ENCODE results near the gene SERGEF. TPM values are rescaled to one million over a fixed set of nuclear protein-coding genes. Genes with fewer than 3 reads are reported as not detected.

SERGEF gene
- total and polyA plus RNA-seq, 8 donors: 16.2 to 26.1 (median 19.7) TPM

GRCh38 chr11:17763244-17763643 lies 249.6 kb downstream of the SERGEF start:
- Histone ChIP-seq H3K27ac (no peak overlapping the region), H3K27me3 (no peaks in the 10 kb centered on the region), H3K4me3 (no peak overlapping the region), H3K36me3 (no peaks in the 10 kb centered on the region), H3K9me3 (peaks cover 0 to 4% of the 10 kb centered on the region in 2 donors), H3K4me1 (no peaks in the 10 kb centered on the region)
- ATAC-seq: no peak
- DNase-seq: peak in 1 of 4 donors; percentile 41
- intact Hi-C loops (cut with DNase I): loop anchor here in 1 of 2 donors (10.0 kb wide), 1 partner anchor 212 kb away; no protein-coding TSS in a partner anchor
- TF ChIP-seq CTCF (IDR thresholded peaks at IDR 0.05): no peak

GRCh38 chr11:17762309-17762974 lies 250.4 kb downstream of the SERGEF start:
- H3K4me3 ChIP-seq: no peak overlapping the region
- intact Hi-C loops (cut with DNase I): loop anchor here in 1 of 2 donors (10.0 kb wide), 1 partner anchor 212 kb away; no protein-coding TSS in a partner anchor
- H3K27ac ChIP-seq: no peak overlapping the region
- no peaks in the 10 kb centered on the region for H3K4me1 ChIP-seq
- DNase-seq: peak in 1 of 4 donors; percentile 31
- no peaks in the 10 kb centered on the region for H3K36me3 ChIP-seq
- ATAC-seq: no peak
- TF ChIP-seq CTCF (IDR thresholded peaks at IDR 0.05): no peak
- no peaks in the 10 kb centered on the region for H3K27me3 ChIP-seq
- H3K9me3 ChIP-seq: peaks cover 0 to 4% of the 10 kb centered on the region in 2 donors

GRCh38 chr11:17760102-17761029 lies 252.5 kb downstream of the SERGEF start:
- Histone ChIP-seq H3K4me3 (no peak overlapping the region), H3K4me1 (no peaks in the 10 kb centered on the region), H3K36me3 (no peaks in the 10 kb centered on the region), H3K27ac (no peak overlapping the region), H3K9me3 (peaks cover 0 to 4% of the 10 kb centered on the region in 2 donors), H3K27me3 (no peaks in the 10 kb centered on the region)
- intact Hi-C loops (cut with DNase I): loop anchor here in 1 of 2 donors (10.0 kb wide), 1 partner anchor 214 kb away; no protein-coding TSS in a partner anchor
- ATAC-seq (peak; percentile 85), DNase-seq (peak in 2 of 4 donors; percentile 28 to 46)
- peak; percentile 23 to 33 for TF ChIP-seq CTCF (IDR thresholded peaks at IDR 0.05)

GRCh38 chr11:17755891-17756290 lies 257.0 kb downstream of the SERGEF start:
- no peak overlapping the region for H3K4me3 ChIP-seq
- H3K27ac ChIP-seq: no peak overlapping the region
- DNase-seq (no peak), ATAC-seq (no peak)
- intact Hi-C loops (cut with DNase I): no loop called here
- no peaks in the 10 kb centered on the region for H3K4me1 ChIP-seq
- peaks cover 0 to 4% of the 10 kb centered on the region in 2 donors for H3K9me3 ChIP-seq
- TF ChIP-seq CTCF (IDR thresholded peaks at IDR 0.05): no peak
- H3K27me3 ChIP-seq: peaks cover 0 to 17% of the 10 kb centered on the region in 2 donors
- H3K36me3 ChIP-seq: no peaks in the 10 kb centered on the region

- no peak overlapping the region for H3K27ac ChIP-seq
- ATAC-seq: no peak
- H3K4me1 ChIP-seq: no peaks in the 10 kb centered on the region
- no peak for TF ChIP-seq CTCF (IDR thresholded peaks at IDR 0.05)
- DNase-seq: no peak
- peaks cover 0 to 3% of the 10 kb centered on the region in 2 donors for H3K9me3 ChIP-seq
- no peaks in the 10 kb centered on the region for H3K36me3 ChIP-seq
- peaks cover 0 to 20% of the 10 kb centered on the region in 2 donors for H3K27me3 ChIP-seq
- no peak overlapping the region for H3K4me3 ChIP-seq
- intact Hi-C loops (cut with DNase I): no loop called here
Measured at GRCh38 chr11:17753641-17754040, 259.2 kb downstream of the SERGEF start.

Measured in left lung (tissue), 10 donors.